SK-N-SH (cell line): ENCODE data around the gene CACNA1G. TPM values are rescaled to one million over a fixed set of nuclear protein-coding genes. Genes with fewer than 3 reads are reported as not detected.

ENCODE experiments used
- CTCF ChIA-PET: fragments of 300-600, 350-600 bp; formaldehyde crosslinking; extraction: SDS; loops from one replicate; lab custom pipeline; 2021; lab: Yijun Ruan, JAX
- POLR2A ChIA-PET: fragments of 350-600 bp; sonication (Branson Sonifier 250); formaldehyde crosslinking; extraction: SDS; loops from one replicate; lab custom pipeline; 2020; ENCODE audit warnings: antibody characterized with exemption, inconsistent platforms; lab: Yijun Ruan, JAX
- DNase-seq: peaks from one replicate; pipeline ENCODE4 v3.0.0; 2012
- H2AFZ ChIP-seq: fragments of 200-600 bp; sonication (generic); 2 replicates; pipeline ENCODE4 v1.8.1; 2016; ENCODE audit warnings: antibody characterized with exemption, mild to moderate bottlenecking, low read depth
- H3F3A ChIP-seq: fragments of 200-600 bp; sonication (generic); replicated peaks from 2 replicates; pipeline ENCODE3; 2016; ENCODE audit warnings: antibody characterized with exemption, mild to moderate bottlenecking; ENCODE audit not compliant: insufficient read depth
- H3K27ac ChIP-seq, 2 experiments: fragments of 200-500 bp in 1 of 2; fragments of 200-600 bp in 1 of 2; sonication (Bioruptor generic) in 1 of 2; sonication (generic), shearing (Covaris generic) in 1 of 2; 2 replicates each; pipeline versions ENCODE4 v1.5.1 to v1.6.1; 2014 to 2016; ENCODE audit warnings: low read depth in 2 of 2, inconsistent platforms in 1 of 2, low read length in 1 of 2, mild to moderate bottlenecking in 1 of 2, mixed read lengths in 1 of 2
- H3K27me3 ChIP-seq: fragments of 200-600 bp; sonication (generic), shearing (Covaris generic); 2 replicates; pipeline ENCODE4 v1.6.1; 2016; ENCODE audit warnings: mixed run types; ENCODE audit not compliant: insufficient read depth
- H3K36me3 ChIP-seq, 2 experiments: fragments of 200-500 bp in 1 of 2; fragments of 200-600 bp in 1 of 2; sonication (Bioruptor generic) in 1 of 2; sonication (generic) in 1 of 2; replicated peaks in 1 of 2; 2 replicates each; pipeline versions ENCODE3 to v1.5.1; 2014 to 2016; ENCODE audit warnings: low read length in 1 of 2, mild to moderate bottlenecking in 1 of 2; ENCODE audit not compliant: insufficient read depth in 2 of 2, control insufficient read depth in 1 of 2
- H3K4me1 ChIP-seq, 2 experiments: fragments of 200-500 bp in 1 of 2; fragments of 200-600 bp in 1 of 2; sonication (Bioruptor generic) in 1 of 2; sonication (generic), shearing (Covaris generic) in 1 of 2; 2 replicates each; pipeline versions ENCODE4 v1.5.1 to v1.6.1; 2014 to 2016; ENCODE audit warnings: low read depth in 1 of 2, low read length in 1 of 2, mixed run types in 1 of 2; ENCODE audit not compliant: insufficient read depth in 2 of 2, control insufficient read depth in 1 of 2
- H3K4me2 ChIP-seq: fragments of 200-600 bp; sonication (generic), shearing (Covaris generic); 2 replicates; pipeline ENCODE4 v1.6.1; 2017; ENCODE audit warnings: mixed run types
- H3K4me3 ChIP-seq, 2 experiments: fragments of 200-500 bp in 1 of 2; fragments of 200-600 bp in 1 of 2; sonication (Bioruptor generic) in 1 of 2; sonication (generic), shearing (Covaris generic) in 1 of 2; 2 replicates each; pipeline versions ENCODE4 v1.5.1 to v1.8.1; 2014 to 2016; ENCODE audit warnings: low read depth in 2 of 2, inconsistent platforms in 1 of 2, low read length in 1 of 2, mild to moderate bottlenecking in 1 of 2, mixed read lengths in 1 of 2, moderate library complexity in 1 of 2
- H3K79me2 ChIP-seq: fragments of 200-600 bp; sonication (generic); 2 replicates; pipeline ENCODE4 v1.8.1; 2017; ENCODE audit warnings: mild to moderate bottlenecking; ENCODE audit not compliant: insufficient read depth
- H3K9ac ChIP-seq: fragments of 200-600 bp; sonication (generic); 2 replicates; pipeline ENCODE4 v1.6.1; 2017; ENCODE audit warnings: mixed run types
- H3K9me2 ChIP-seq: fragments of 200-600 bp; sonication (generic); 2 replicates; pipeline ENCODE4 v1.6.1; 2017; ENCODE audit warnings: mixed run types
- H3K9me3 ChIP-seq: fragments of 200-600 bp; sonication (generic); 2 replicates; pipeline ENCODE4 v1.6.1; 2017; ENCODE audit warnings: mixed run types, mild to moderate bottlenecking, moderate library complexity
- H4K20me1 ChIP-seq: fragments of 200-600 bp; sonication (generic); 2 replicates; pipeline ENCODE4 v1.6.1; 2017; ENCODE audit warnings: mild to moderate bottlenecking, mixed run types; ENCODE audit not compliant: insufficient read depth
- ELF1 ChIP-seq: IDR thresholded peaks from 2 replicates; pipeline ENCODE4 v1.4.0; 2012
- EP300 ChIP-seq, 2 experiments: IDR thresholded peaks; 2 replicates each; pipeline versions ENCODE4 v1.4.0 to v1.6.1; 2012; ENCODE audit warnings: borderline replicate concordance in 1 of 2, low read depth in 1 of 2, low read length in 1 of 2
- EZH2phosphoT487 ChIP-seq: fragments of 200-600 bp; sonication (generic); IDR thresholded peaks from 2 replicates; pipeline ENCODE4 v1.6.1; 2017; ENCODE audit warnings: low read depth, mixed run types, mild to moderate bottlenecking, antibody characterized with exemption, moderate library complexity, borderline replicate concordance
- FOSL2 ChIP-seq: IDR thresholded peaks from 2 replicates; pipeline ENCODE4 v1.4.0; 2012; ENCODE audit warnings: low read depth, mild to moderate bottlenecking, moderate library complexity, borderline replicate concordance
- GABPA ChIP-seq: IDR thresholded peaks from 2 replicates; pipeline ENCODE4 v1.4.0; 2012; ENCODE audit warnings: low read depth, mild to moderate bottlenecking
- MXI1 ChIP-seq: IDR thresholded peaks from 2 replicates; pipeline ENCODE4 v1.6.1; 2012; ENCODE audit warnings: mild to moderate bottlenecking, low read depth, low read length, improper control_type of control experiment
- RAD21 ChIP-seq: IDR thresholded peaks from 2 replicates; pipeline ENCODE4 v1.6.1; 2012; ENCODE audit warnings: mild to moderate bottlenecking, low read length
- RCOR1 ChIP-seq: fragments of 150-350 bp; IDR thresholded peaks from 2 replicates; pipeline ENCODE4 v1.6.1; 2017; ENCODE audit warnings: antibody characterized with exemption, low read length
- RXRA ChIP-seq: IDR thresholded peaks from 2 replicates; pipeline ENCODE4 v1.4.0; 2012; ENCODE audit warnings: low read depth, mild to moderate bottlenecking, borderline replicate concordance
- SIN3A ChIP-seq: IDR thresholded peaks from 2 replicates; pipeline ENCODE4 v1.6.1; 2012; ENCODE audit warnings: low read depth, mild to moderate bottlenecking, low read length, moderate library complexity, borderline replicate concordance
- TAF1 ChIP-seq: IDR thresholded peaks from 2 replicates; pipeline ENCODE4 v1.6.1; 2012; ENCODE audit warnings: low read depth, mild to moderate bottlenecking, low read length, moderate library complexity, borderline replicate concordance
- TCF12 ChIP-seq: IDR thresholded peaks from 2 replicates; pipeline ENCODE4 v1.4.0; 2012
- WGBS: methylation state at CpG from one replicate; pipeline ENCODE4 v1.1.6; 2017; ENCODE audit warnings: low lambda C conversion rate; 5-methylcytosine and 5-hydroxymethylcytosine counted together
- polyA plus RNA-seq, 3 experiments: library from polyadenylated mRNA; depleted of rRNA; stranded (reverse); fragments of >200 nt; gene quantifications; 2 replicates each; pipeline ENCODE4 v1.2.3, GENCODE V29; 2012
- TF ChIP-seq, protein P1 (sequence below): fragments of 200-600 bp; sonication (generic); IDR thresholded peaks from 2 replicates; pipeline ENCODE4 v1.6.1; 2017; ENCODE audit warnings: antibody characterized with exemption, mild to moderate bottlenecking, moderate library complexity
- TF ChIP-seq, protein P2 (sequence below): IDR thresholded peaks from 2 replicates; pipeline ENCODE4 v1.4.0; 2012; ENCODE audit warnings: low read depth, borderline replicate concordance
- TF ChIP-seq, protein P3 (sequence below): IDR thresholded peaks from 2 replicates; pipeline ENCODE4 v1.4.0; 2012; ENCODE audit warnings: low read depth, borderline replicate concordance

Gene CACNA1G
- polyA plus RNA-seq, 1 of the 3 experiments (the other 2 are of a cell fraction): 0.21 TPM

DNA sequence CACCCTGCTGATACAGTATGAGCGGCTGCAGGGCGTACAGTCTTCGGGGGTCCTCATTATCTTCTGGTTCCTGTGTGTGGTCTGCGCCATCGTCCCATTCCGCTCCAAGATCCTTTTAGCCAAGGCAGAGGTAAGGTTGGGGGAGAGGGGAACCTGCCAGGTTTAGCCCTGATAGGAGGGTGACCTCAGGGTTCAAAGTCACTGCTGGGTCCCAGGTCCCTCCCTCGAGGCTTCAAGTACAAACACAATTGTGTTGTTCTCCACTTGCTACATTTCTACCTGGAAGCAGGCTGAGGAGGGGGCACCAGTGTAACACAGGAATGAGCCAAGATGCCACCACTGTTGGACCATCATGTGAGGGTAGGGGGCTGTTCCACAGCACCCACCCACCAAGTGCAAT is 96.5 kb downstream of the CACNA1G start:
- ChIA-PET CTCF (interaction anchor here (1.9 to 2.0 kb wide), 2 partner anchors 24 to 26 kb away, joined by 6 to 11 read pairs; no protein-coding TSS in a partner anchor), POLR2A (no interaction called here)
- Histone ChIP-seq H2AFZ (no peak overlapping the region), H3K4me2 (no peak overlapping the region), H3K27me3 (no peaks in the 10 kb centered on the region), H3F3A (peaks cover 33% of the 10 kb centered on the region), H3K9me2 (no peaks in the 10 kb centered on the region), H3K9me3 (no peaks in the 10 kb centered on the region), H3K4me1 (peaks cover 31 to 40% of the 10 kb centered on the region in 2 experiments), H3K9ac (no peak overlapping the region), H3K36me3 (peaks cover 9 to 16% of the 10 kb centered on the region in 2 experiments), H4K20me1 (no peaks in the 10 kb centered on the region), H3K79me2 (peaks cover 19% of the 10 kb centered on the region; the same call in 1 of the 2 replicates), H3K27ac (no peak overlapping the region), H3K4me3 (no peak overlapping the region)
- no peak for DNase-seq
- TF ChIP-seq TCF12 (no peak), GABPA (no peak), TAF1 (no peak), FOSL2 (no peak), EZH2phosphoT487 (no peak), MXI1 (no peak), RAD21 (no peak), RXRA (no peak), EP300 (IDR thresholded peaks at IDR 0.05; ENCODE audit: borderline replicate concordance in 1 of 2, low read depth in 1 of 2, low read length in 1 of 2) (no peak), ELF1 (no peak), RCOR1 (no peak), SIN3A (no peak)
- TF ChIP-seq, protein P1, sequence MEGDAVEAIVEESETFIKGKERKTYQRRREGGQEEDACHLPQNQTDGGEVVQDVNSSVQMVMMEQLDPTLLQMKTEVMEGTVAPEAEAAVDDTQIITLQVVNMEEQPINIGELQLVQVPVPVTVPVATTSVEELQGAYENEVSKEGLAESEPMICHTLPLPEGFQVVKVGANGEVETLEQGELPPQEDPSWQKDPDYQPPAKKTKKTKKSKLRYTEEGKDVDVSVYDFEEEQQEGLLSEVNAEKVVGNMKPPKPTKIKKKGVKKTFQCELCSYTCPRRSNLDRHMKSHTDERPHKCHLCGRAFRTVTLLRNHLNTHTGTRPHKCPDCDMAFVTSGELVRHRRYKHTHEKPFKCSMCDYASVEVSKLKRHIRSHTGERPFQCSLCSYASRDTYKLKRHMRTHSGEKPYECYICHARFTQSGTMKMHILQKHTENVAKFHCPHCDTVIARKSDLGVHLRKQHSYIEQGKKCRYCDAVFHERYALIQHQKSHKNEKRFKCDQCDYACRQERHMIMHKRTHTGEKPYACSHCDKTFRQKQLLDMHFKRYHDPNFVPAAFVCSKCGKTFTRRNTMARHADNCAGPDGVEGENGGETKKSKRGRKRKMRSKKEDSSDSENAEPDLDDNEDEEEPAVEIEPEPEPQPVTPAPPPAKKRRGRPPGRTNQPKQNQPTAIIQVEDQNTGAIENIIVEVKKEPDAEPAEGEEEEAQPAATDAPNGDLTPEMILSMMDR: no peak
- TF ChIP-seq, protein P2, sequence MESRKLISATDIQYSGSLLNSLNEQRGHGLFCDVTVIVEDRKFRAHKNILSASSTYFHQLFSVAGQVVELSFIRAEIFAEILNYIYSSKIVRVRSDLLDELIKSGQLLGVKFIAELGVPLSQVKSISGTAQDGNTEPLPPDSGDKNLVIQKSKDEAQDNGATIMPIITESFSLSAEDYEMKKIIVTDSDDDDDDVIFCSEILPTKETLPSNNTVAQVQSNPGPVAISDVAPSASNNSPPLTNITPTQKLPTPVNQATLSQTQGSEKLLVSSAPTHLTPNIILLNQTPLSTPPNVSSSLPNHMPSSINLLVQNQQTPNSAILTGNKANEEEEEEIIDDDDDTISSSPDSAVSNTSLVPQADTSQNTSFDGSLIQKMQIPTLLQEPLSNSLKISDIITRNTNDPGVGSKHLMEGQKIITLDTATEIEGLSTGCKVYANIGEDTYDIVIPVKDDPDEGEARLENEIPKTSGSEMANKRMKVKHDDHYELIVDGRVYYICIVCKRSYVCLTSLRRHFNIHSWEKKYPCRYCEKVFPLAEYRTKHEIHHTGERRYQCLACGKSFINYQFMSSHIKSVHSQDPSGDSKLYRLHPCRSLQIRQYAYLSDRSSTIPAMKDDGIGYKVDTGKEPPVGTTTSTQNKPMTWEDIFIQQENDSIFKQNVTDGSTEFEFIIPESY: no peak
- TF ChIP-seq, protein P3, sequence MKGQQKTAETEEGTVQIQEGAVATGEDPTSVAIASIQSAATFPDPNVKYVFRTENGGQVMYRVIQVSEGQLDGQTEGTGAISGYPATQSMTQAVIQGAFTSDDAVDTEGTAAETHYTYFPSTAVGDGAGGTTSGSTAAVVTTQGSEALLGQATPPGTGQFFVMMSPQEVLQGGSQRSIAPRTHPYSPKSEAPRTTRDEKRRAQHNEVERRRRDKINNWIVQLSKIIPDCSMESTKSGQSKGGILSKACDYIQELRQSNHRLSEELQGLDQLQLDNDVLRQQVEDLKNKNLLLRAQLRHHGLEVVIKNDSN: no peak
- 98% methylated on average over 7 of the region's 7 CpGs for WGBS
